HG02610 (cell line): Measurements from ENCODE around the gene HIVEP3.

Experiments
- ATAC-seq: cut with Tn5 transposase; IDR thresholded peaks from one replicate; pipeline ENCODE4 v1.9.1; 2021; ENCODE audit warnings: mild to moderate bottlenecking, moderate library complexity; ENCODE audit not compliant: unreplicated experiment

Gene HIVEP3

DNA sequence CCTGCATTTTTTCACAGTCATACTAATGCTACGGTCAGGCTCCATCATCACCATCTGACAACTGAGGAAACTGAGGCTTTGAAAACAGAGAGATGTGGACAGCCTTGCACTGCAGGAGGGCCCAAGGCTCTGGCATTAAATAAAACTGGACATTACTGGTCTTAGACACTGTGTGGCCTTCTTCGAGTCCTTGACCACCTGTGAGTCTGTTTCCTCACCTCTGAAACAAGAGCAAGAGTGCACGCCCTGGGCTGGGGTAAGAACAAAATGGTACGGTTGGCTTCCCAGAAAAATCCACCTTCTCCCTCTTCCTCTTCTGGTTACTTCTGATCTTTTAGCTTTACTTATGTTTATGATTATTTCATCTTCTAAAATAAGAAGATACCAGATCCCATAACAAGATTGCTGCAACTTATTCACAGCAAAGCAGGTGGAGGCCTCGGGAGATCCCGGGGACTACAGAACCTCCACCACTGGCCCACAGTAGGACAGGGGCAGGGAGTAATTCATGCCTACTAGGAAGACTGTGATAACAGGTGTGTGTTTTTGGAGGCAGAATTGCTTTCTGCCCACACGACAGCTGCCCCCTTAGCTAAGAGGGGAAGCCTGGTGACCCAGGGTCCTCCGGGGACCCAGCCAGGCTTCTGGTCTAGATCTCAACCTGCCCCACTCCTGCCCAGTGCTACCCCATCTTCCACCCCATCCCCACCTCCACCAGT, 277.8 kb downstream of the HIVEP3 start:
- ATAC-seq, result no peak

DNA sequence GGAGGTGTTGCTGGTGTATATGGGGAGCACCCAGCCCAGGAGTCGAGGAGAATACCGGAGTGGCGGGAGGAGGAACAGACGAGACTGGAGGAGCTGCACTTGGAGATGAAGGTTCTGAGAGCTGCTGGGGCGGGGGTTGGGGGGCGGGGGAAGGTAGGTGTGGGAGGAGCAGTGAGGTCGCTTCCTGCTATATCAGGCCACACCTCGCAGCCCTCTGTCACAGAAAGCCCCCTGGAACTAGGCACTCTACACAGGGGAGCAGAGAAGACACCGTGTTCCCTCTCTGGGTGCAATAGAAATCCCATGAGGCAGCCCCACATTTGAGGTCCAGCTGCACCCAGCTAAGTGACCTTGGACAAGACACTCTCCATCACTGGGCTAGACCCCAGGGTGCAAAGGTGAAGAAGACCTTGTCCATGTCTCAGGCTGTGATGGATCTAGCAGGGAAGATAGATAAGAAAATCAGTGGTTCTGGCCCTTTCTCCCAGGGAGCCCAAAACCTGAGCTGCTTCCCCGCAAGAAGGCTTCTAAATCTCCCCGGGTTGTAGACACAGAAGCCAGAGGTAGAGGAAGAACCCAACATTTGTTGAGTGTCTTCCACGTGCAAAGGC, 278.5 kb downstream of the HIVEP3 start:
- no peak for ATAC-seq

DNA sequence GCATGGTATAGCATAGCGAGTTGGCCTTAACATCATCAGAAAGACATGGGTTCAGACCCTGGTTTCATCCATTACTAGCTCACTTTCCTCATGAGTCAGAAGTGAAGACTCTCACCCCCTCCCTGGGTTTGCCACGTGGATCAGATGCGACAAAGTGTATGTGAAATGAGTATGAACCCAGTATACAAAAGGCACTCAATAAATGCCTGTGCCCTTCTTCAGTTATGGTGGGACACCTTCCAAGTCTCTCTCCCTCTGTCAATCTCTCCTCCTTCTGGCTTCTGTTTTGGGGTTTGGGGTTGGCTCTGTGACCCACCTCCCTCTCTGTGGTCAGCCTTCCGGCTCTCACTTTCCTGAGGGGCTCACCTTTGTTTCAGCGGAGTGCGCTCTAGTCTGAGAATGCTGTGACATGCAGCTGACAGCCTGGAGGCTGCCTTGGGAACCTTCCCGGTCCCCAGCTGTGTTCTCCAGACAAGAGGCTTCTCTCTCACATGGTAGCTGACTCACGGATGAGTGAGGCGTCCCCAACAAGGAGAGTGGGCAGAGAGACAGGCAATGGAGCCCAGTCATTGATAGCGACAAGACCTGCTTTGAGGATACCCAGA, 279.3 kb downstream of the HIVEP3 start:
- peak; percentile 45 for ATAC-seq

DNA sequence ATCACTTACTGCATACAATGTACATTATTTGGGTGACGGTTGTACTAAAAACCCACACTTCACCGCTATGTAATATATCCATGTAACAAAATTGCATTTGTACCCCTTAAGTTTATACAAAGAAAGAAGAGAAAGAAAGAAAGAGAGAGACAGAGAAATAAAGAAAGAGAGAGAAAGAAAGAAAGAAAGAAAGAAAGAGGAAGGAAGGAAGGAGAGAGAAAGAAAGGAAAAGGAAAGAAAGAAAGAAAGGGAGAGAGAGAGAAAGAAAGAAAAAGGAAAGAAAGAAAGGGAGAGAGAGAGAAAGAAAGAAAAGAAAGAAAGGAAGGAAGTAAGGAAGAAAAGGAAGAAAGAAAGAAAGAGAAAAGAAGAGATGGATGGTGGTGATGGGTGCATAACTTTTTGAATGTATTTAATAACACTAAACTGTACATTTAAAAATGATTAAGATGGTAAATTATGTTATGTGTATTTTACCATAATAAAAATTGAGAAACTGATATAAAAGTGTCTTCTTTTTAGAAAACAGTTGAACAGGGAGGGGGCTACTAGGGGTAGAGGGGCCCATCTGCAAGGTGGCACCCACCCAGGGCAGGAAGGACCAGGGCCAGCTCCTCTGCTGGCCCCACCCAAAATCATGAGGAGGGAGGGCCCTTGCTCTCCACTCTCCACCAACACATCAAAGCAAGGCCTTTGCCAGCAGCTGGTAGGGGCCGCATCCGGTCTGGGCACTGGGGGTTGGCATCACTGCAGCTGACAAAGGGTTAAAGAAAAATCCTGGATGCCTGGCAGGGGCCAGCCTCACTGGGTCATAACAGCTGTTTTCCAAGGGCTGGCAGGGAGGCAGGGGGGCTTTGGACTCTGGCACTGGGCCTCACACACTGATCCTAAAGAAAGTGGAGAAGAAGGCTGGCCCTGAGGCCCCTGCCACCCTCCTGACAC, 280.4 kb downstream of the HIVEP3 start:
- ATAC-seq, result no peak

DNA sequence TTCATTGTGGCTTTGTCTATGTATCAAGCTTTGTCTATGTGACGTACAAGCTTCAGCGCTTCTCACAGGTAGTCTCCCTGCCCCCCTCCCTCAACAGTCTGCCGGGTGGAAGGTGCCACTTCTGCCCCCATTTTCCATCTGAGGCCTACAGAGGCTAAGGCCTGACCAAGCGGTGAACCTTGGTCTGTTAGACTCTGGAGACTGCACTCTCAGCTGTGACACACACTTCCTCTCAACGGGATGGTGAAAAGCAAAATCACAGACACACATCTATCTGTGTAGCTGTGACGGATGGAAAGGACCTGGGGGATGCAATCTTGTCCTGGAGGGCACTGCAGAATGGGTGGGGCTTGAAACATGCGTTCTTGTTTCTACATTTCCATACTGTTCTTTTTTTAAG, 281.4 kb downstream of the HIVEP3 start:
- ATAC-seq, result no peak

DNA sequence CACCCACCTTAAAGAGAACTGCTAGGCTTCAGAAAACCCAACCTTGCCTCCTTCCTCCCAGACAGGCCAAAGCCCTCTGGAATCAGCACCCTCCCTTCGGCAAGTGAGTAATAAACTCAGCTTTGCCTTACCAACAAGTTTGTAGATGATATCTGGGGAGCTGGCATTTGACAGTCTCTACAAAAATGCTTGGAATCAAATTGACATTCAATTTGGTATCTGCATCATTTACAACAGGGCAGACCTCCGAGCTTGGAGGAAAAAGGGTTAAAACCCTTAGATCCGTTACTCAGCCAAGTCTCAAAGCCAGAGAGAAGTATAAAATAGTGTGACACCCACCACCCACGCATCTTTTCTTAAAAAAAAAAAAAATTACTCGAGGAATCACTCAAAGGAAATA, 285.0 kb downstream of the HIVEP3 start:
- no peak for ATAC-seq

DNA sequence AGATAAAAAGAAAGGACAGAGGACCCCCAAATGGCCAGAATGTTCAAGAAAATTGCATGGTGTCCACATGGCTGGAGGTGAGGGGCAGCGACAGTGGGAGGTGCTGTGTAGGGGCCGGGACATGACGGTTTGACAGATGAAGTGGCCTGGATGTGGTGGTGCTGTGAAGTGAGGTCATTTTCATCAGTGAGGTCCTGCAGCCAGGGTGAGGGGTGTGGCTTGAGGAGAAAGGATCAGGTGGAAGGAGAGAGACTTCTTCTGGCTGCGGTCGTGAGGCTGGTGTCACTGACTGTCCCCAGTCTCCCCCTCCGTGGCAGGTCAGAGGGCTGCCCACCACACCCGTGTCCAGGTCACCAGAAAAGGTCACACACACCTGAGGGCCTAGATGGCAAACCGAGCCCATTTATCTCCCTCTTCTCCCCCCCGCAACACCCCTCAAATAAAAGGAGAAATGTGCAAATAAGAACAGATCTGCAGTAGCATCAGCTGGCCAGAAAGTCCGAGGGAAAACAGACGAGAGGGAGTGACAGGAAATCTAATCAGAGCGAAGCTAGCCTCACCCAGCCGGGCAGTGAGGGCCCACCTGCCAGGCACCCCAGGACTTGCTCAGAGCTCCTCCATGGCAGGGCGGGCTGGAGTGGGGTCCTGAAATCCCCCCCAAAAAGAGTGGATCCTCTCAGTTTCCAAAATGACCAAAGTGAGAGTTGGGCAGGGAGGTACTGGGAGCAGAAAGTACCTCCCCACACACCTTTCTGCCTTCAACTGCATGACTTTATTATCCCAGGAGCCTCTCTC, 285.7 kb downstream of the HIVEP3 start:
- no peak for ATAC-seq

DNA sequence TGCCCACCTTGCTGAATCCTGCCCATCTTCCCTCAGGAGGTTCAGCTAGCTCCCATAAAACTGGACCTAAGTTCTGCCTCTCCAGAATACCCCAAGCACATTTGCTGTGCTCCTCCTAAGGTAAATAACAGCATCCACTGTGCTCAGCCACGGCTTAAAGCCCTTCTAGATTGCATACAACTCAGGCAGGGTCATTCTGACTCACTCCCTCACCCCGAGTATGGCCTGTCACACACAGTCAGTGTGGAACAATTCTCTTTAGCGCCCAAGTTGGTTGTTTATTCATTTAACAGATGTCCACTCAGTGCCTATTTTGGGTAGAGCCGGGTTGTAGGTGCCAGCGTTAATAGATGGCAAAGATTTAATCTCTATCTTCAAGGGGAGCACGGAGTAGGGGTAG, 286.8 kb downstream of the HIVEP3 start:
- ATAC-seq, result no peak

DNA sequence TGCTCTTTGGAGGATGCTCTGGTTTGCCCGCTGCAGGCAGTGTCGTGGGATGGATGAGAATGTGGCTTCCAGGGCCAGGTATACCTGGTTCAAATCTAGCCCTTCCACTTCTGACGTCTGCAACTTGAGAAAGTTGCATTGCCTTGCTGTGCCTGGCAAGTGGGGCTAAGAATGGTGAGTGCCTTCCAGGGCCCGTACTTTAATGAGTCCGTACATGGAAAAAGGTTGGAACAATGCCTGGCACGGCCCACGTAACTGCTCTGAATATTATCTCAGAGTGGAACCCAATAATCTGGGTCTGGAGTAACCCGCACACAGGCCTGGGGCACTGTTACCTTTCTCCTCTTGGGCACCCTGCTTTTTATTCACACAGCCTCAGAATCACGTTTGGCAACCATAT, 287.6 kb downstream of the HIVEP3 start:
- no peak for ATAC-seq

DNA sequence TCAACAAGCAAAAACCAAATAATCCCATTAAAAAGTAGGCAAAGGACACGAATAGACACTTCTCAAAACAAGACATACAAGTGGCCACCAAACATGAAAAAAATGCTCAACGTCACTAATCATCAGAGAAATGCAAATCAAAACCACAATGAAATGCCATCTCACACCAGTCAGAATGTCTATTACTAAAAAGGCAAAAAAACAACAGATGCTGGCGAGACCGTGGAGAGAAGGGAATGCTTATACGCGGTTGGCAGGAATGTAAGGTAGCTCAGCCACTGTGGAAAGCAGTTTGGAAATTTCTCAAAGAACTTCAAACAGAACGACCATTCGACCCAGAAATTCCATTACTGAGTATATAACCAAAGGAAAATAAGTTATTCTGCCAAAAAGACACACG, 289.2 kb downstream of the HIVEP3 start:
- ATAC-seq, result no peak

DNA sequence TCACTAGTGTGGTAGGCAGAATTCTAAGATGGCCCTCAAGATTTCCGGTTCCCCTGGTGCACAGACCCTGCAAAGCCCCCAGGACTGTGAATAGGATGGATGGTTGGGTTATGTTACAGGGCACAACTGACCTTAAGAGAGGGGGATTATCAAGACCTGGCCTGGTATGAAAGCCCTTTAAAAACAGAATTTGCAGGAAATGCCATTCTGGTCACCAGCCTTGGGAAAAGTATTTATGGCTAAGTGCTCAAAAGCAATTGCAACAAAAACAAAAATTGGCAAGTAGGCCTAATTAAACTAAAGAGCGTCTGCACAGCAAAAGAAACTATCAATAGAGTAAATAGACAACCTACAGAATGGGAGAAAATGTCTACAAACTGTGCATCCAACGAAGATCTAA, 289.6 kb downstream of the HIVEP3 start:
- ATAC-seq, result no peak

DNA sequence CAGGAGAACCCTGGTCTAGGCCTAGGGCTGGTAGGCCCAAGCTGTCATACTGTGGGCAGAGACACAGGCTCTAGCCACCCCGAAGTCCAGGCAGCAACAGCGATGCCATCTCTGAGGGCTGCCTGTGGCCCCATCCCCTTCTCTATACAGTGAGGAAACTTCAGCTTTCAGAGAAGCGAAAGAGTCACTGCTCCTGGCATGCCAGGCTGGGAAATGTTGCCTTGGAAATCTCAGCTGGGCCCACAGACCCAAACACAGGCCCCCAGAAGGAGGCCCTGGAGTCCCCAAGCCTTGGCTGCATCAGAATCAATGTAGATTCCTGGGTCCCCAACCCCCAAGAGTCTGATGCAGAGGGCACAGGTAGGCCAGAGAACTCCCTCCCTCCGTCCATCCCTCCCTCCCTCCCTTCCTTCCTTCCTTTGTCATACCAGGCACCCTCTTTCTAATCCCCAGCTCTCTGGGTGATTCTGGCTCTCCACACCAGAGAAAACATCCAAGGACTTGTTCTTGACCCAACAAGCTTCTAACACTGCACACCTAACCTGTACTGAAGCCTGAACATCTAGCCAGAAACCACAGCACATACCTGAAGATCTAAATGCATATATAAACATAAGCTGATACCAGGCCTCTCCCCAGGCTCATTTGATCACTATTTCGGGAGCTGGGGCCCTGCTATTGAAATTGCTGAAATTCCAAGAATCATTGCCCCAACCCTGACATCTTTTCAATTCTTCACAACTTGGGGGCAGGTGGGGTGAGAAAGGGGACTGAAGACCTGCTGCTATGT, 291.0 kb downstream of the HIVEP3 start:
- no peak for ATAC-seq

DNA sequence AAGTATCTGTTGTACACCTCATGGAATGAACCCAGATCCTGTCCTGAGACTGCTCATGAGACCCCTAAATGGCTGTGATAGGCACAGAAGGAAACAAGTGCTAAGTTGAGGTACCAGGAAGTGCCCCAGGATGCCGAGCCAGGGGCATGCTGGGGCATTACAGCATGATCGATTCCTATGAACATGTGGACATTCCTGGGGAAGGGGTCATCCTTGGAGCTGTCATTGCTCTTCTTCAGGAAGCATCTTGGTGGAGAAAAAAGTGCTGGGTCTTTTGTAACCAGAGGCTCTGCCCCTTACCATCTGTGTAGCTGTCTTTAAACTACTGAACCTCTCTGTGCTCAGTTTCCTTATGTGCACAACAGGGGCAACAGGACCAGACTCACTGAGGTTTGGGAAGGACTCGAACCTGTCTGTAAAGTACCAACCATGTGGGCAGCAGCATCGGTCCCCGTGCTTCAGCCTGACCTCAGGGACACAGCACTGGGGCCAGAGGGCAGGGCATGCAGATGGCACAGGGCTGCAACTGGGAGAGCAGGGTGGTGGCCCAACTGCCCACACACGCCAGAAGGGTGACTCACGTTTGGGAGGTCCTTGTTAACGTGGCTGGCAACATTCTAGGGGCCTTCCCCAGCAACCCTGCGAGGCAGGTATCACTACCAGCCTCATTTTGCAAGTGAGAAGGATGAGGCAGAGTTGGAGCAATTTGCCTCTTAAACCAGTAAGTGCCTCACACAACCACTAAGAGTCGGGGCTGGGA, 291.9 kb downstream of the HIVEP3 start:
- no peak for ATAC-seq

DNA sequence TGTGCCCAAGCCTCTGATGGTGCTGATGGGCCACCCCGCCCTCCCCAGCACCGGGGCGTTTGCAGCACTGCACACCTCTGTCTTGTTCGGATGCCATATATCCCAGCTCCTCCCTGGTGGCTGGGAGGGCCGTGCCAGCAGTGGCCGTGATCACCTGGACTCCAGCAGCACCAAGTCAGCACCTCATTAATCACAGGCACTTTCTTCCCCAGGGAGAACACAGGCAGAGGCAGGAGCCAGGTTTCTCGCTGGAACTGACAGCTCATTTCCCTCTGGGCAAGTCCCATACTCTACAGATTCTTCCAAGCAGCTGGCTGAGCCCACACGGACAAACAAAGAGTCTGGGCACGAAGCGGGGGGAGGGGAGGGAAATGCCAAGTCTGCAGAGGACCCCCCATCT, 292.6 kb downstream of the HIVEP3 start:
- ATAC-seq, result no peak

DNA sequence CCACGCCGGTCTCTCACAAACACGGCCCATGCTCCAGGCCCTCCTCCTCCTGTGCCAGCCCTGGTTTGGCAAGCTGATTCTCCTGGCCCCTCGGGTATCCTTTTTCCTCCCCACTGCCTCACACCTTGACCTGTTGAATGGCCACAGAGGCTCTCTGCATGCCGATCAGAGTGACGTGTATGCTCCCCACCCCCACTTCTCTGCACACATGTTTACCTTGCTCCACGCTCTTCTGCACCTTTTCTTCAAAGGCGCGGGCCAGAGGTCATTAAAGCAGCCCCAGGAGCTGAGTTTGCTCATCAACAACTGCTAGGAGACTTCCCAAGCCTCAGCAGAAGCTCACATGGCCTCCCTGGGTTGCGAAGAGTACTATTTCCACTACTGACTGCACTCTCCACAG, 295.0 kb downstream of the HIVEP3 start:
- ATAC-seq, result peak; percentile 26

DNA sequence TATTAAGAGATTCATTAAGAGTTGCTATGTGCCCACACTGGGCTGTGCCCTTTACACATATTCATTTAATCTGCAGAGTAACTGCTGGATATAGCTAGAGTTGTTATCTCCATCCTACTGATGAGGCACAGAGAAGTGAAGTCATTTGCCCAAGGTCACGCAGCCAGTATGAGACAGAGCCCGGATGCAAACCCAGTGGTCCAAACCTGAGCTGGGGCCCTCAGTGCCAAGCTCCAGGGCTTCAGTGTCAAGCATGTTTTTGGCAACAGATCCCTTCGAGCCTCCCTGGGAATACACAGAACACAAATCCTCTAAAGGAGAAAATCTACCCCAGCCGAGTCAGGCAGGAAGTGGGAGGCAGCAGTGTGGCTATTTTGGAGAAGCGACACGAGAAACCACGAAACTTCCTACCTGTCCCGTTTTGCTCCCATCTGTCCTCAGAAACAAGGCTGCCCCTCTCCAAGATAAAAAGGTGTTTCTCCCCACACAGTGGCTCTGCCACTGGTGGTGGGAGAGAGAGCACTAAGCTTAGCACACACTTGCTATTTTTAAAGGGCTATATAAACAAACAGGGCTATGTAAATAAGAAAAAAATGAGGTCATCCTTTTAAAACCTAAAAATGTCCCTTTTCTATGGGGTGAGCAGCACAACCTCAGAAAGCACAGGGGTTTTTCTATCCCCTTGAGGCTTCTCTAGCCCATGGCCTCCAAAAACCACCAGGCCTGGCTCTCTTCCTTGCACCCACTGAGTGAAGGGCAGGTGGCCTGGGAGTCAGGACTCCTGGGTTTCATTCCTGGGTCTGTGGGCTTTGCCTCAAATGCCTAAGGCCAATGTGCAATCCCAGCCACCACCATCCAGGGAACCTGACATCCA, 295.6 kb downstream of the HIVEP3 start:
- peak; percentile 87 for ATAC-seq

DNA sequence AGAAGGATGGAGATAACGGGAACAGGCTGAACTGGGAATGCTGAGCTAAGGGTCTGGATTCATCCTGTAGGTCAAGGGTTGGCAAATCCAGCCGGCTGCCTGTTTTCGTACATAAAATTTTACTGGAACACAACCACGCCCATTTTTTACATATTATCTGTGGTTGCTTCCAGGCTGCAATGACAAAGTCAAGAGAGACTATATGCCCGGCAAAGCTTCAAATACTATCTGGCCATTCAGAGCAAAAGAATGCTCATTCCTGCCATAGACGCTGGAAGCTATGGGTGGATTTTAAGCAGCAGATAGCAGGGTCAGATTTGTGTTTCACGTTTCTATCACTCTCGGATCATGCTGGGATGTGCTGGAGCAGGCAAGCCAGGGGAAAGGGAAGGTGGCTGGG, 296.3 kb downstream of the HIVEP3 start:
- no peak for ATAC-seq

DNA sequence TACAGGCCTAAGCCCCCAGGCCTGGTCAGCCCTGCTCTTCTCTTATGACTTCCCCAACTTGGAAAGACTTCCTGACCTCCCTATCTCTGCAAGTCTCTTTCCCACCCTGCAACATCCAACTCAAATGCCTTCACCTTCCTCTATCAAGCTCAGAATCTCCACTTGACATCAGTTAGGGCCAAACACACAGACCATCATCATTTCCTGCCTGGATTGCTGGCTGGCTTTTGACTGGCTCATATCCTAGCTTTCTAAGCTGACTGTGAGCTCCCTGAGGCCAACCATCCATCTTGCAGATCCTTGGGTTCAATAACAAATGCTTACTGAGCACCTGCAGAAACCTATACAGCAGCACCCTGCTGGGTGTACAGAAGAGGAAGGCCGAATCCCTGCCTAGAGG, 296.9 kb downstream of the HIVEP3 start:
- no peak for ATAC-seq
